IMR-90 (cell line): ENCODE measurements around the gene CACNA1D. TPM values are rescaled to one million over a fixed set of nuclear protein-coding genes. Genes with fewer than 3 reads are reported as not detected.

Experiments used
- ATAC-seq: fragments of 200-7000 bp; cut with Tn5 transposase; 2 replicates; pipeline ENCODE4 v1.9.1; 2020; ENCODE audit warnings: low read depth, mild to moderate bottlenecking, moderate library complexity
- BruUV-seq: library from RNA; stranded (reverse); fragments of 400-500 nt; replicated peaks from 2 replicates; lab custom pipeline; 2021; lab: Mats Ljungman, UMichigan
- CTCF ChIA-PET: fragments of 300-600 bp; formaldehyde crosslinking; extraction: SDS; loops from one replicate; lab custom pipeline; 2021; ENCODE audit warnings: antibody characterized with exemption; lab: Yijun Ruan, JAX
- POLR2A ChIA-PET: fragments of 300-600 bp; sonication (Branson Sonifier 250); formaldehyde crosslinking; loops from one replicate; lab custom pipeline; 2022; ENCODE audit warnings: antibody characterized with exemption; ENCODE audit not compliant: unreplicated experiment; lab: Charles Lee
- DNase-seq: peaks from one replicate; pipeline ENCODE4 v3.0.0; 2013
- H2AFZ ChIP-seq: replicated peaks from 2 replicates; pipeline ENCODE3; 2013; ENCODE audit warnings: low read length, mild to moderate bottlenecking; ENCODE audit not compliant: poor library complexity
- H2AK5ac ChIP-seq: 2 replicates; pipeline ENCODE4 v1.6.1; 2013; ENCODE audit warnings: low read depth, low read length, inconsistent platforms
- H2AK9ac ChIP-seq: replicated peaks from 2 replicates; pipeline ENCODE3; 2013; ENCODE audit warnings: mild to moderate bottlenecking, low read depth, low read length, moderate library complexity; ENCODE audit not compliant: poor library complexity
- H2BK120ac ChIP-seq: 2 replicates; pipeline ENCODE4 v1.6.1; 2013; ENCODE audit warnings: low read depth, low read length, inconsistent platforms
- H2BK15ac ChIP-seq: 3 replicates; pipeline ENCODE4 v1.6.1; 2013; ENCODE audit warnings: low read depth, low read length, inconsistent platforms
- H2BK20ac ChIP-seq: 2 replicates; pipeline ENCODE4 v1.6.1; 2013; ENCODE audit warnings: low read depth, mild to moderate bottlenecking, inconsistent platforms, low read length, moderate library complexity
- H2BK5ac ChIP-seq: 2 replicates; pipeline ENCODE4 v1.6.1; 2013; ENCODE audit warnings: mild to moderate bottlenecking, low read depth, low read length, inconsistent platforms; ENCODE audit not compliant: poor library complexity, severe bottlenecking
- H3K14ac ChIP-seq: replicated peaks from 2 replicates; pipeline ENCODE4 v1.6.1; 2013; ENCODE audit warnings: low read depth, low read length, inconsistent platforms
- H3K18ac ChIP-seq: 2 replicates; pipeline ENCODE4 v1.6.1; 2013; ENCODE audit warnings: low read depth, low read length, control low read depth
- H3K23ac ChIP-seq: 2 replicates; pipeline ENCODE4 v1.6.1; 2013; ENCODE audit warnings: low read depth, low read length, inconsistent platforms
- H3K27ac ChIP-seq: 2 replicates; pipeline ENCODE4 v1.5.1; 2013; ENCODE audit warnings: mild to moderate bottlenecking, control low read depth, low read length; ENCODE audit not compliant: insufficient read depth
- H3K27me3 ChIP-seq: 2 replicates; pipeline ENCODE4 v1.6.1; 2013; ENCODE audit warnings: low read length; ENCODE audit not compliant: control insufficient read depth, insufficient read depth
- H3K36me3 ChIP-seq: 2 replicates; pipeline ENCODE4 v1.6.1; 2013; ENCODE audit warnings: low read length, mixed read lengths; ENCODE audit not compliant: control insufficient read depth, insufficient read depth
- H3K4ac ChIP-seq: 2 replicates; pipeline ENCODE4 v1.6.1; 2013; ENCODE audit warnings: low read depth, low read length, inconsistent platforms
- H3K4me1 ChIP-seq: 2 replicates; pipeline ENCODE4 v1.6.1; 2013; ENCODE audit warnings: low read length, mixed read lengths; ENCODE audit not compliant: control insufficient read depth, insufficient read depth
- H3K4me2 ChIP-seq: 2 replicates; pipeline ENCODE4 v1.6.1; 2013; ENCODE audit warnings: low read depth, mild to moderate bottlenecking, control low read depth, low read length, moderate library complexity
- H3K4me3 ChIP-seq: 2 replicates; pipeline ENCODE4 v1.5.1; 2013; ENCODE audit warnings: low read depth, mild to moderate bottlenecking, control low read depth, low read length, moderate library complexity; ENCODE audit not compliant: insufficient read depth
- H3K56ac ChIP-seq: 2 replicates; pipeline ENCODE4 v1.6.1; 2013; ENCODE audit warnings: low read length, inconsistent platforms; ENCODE audit not compliant: insufficient read depth; ENCODE audit errors: extremely low read depth
- H3K79me1 ChIP-seq, 2 experiments: 2 replicates each; pipeline ENCODE4 v1.6.1; 2013; ENCODE audit warnings: low read length in 2 of 2, inconsistent platforms in 1 of 2, low read depth in 1 of 2
- H3K9ac ChIP-seq: 2 replicates; pipeline ENCODE4 v1.6.1; 2013; ENCODE audit warnings: low read depth, low read length, control low read depth
- H3K9me1 ChIP-seq: 2 replicates; pipeline ENCODE4 v1.6.1; 2013; ENCODE audit warnings: low read length, inconsistent platforms; ENCODE audit not compliant: insufficient read depth
- H3K9me3 ChIP-seq: 2 replicates; pipeline ENCODE4 v1.6.1; 2013; ENCODE audit warnings: low read length; ENCODE audit not compliant: control insufficient read depth, insufficient read depth
- H4K20me1 ChIP-seq: 2 replicates; pipeline ENCODE4 v1.6.1; 2013; ENCODE audit warnings: low read length, inconsistent platforms; ENCODE audit not compliant: insufficient read depth
- H4K5ac ChIP-seq: 2 replicates; pipeline ENCODE4 v1.6.1; 2013; ENCODE audit warnings: mild to moderate bottlenecking, low read depth, low read length, control low read depth
- H4K8ac ChIP-seq, 2 experiments: 2 replicates each; pipeline ENCODE4 v1.6.1; 2013; ENCODE audit warnings: low read depth in 2 of 2, low read length in 2 of 2, control low read depth in 1 of 2, inconsistent platforms in 1 of 2
- H4K91ac ChIP-seq: 2 replicates; pipeline ENCODE4 v1.6.1; 2013; ENCODE audit warnings: low read depth, low read length, inconsistent platforms; ENCODE audit not compliant: insufficient read depth
- BHLHE40 ChIP-seq: fragments of 150-350 bp; IDR thresholded peaks from 2 replicates; pipeline ENCODE4 v1.6.1; 2016; ENCODE audit warnings: mild to moderate bottlenecking, low read depth, low read length
- CEBPB ChIP-seq: IDR thresholded peaks from 2 replicates; pipeline ENCODE4 v1.6.1; 2012; ENCODE audit warnings: low read depth, low read length, improper control_type of control experiment
- CHD1 ChIP-seq: IDR thresholded peaks from 2 replicates; pipeline ENCODE4 v1.6.1; 2012; ENCODE audit warnings: low read depth, low read length, improper control_type of control experiment
- FOS ChIP-seq: fragments of 150-350 bp; IDR thresholded peaks from 2 replicates; pipeline ENCODE4 v1.6.1; 2016; ENCODE audit warnings: low read depth, low read length
- MAFK ChIP-seq: IDR thresholded peaks from 2 replicates; pipeline ENCODE4 v1.6.1; 2012; ENCODE audit warnings: low read depth, low read length, improper control_type of control experiment
- MAZ ChIP-seq: IDR thresholded peaks from 2 replicates; pipeline ENCODE4 v1.6.1; 2012; ENCODE audit warnings: low read depth, mild to moderate bottlenecking, low read length, improper control_type of control experiment, moderate library complexity, borderline replicate concordance
- MXI1 ChIP-seq: IDR thresholded peaks from 2 replicates; pipeline ENCODE4 v1.6.1; 2012; ENCODE audit warnings: low read depth, mild to moderate bottlenecking, low read length, moderate library complexity, borderline replicate concordance
- NFE2L2 ChIP-seq: fragments of 150-350 bp; IDR thresholded peaks from 2 replicates; pipeline ENCODE4 v1.6.1; 2016; ENCODE audit warnings: low read depth, mild to moderate bottlenecking, low read length
- POLR2A ChIP-seq: IDR thresholded peaks from 2 replicates; pipeline ENCODE4 v1.6.1; 2012; ENCODE audit warnings: mild to moderate bottlenecking, low read depth, low read length
- RAD21 ChIP-seq: IDR thresholded peaks from 2 replicates; pipeline ENCODE4 v1.6.1; 2012; ENCODE audit warnings: low read length, improper control_type of control experiment
- RCOR1 ChIP-seq: IDR thresholded peaks from 2 replicates; pipeline ENCODE4 v1.6.1; 2012; ENCODE audit warnings: mild to moderate bottlenecking, low read length, improper control_type of control experiment; ENCODE audit not compliant: insufficient replicate concordance
- RFX5 ChIP-seq: IDR thresholded peaks from 2 replicates; pipeline ENCODE4 v1.8.0; 2012; ENCODE audit warnings: low read depth, mild to moderate bottlenecking, low read length, moderate library complexity
- SMC3 ChIP-seq: fragments of 150-350 bp; IDR thresholded peaks from 2 replicates; pipeline ENCODE4 v1.6.1; 2016; ENCODE audit warnings: low read depth, mild to moderate bottlenecking, antibody characterized with exemption, low read length, moderate library complexity
- WGBS, 2 experiments: methylation state at CpG; one replicate each; pipeline versions ENCODE4 v1.1.5 to v1.1.7; 2013; ENCODE audit warnings: missing lambda C conversion rate in 2 of 2; ENCODE audit not compliant: insufficient read length in 1 of 2; ENCODE audit errors: extremely low coverage in 2 of 2; 5-methylcytosine and 5-hydroxymethylcytosine counted together
- dilution Hi-C: fragments of 300-500 bp; cut with HindIII; formaldehyde crosslinking; loops from one replicate; pipeline ENCODE4 v1.14.3; 2018; ENCODE audit warnings: low sequenced_read_pairs; ENCODE audit not compliant: unreplicated experiment
- in situ Hi-C: fragments of 300-500 bp; cut with MboI; formaldehyde crosslinking; loops from 3 replicates; pipeline ENCODE4 v1.14.3; 2019; ENCODE audit warnings: low sequenced_read_pairs, inconsistent platforms, mixed read lengths
- intact Hi-C: fragments of 100-400 bp; cut with micrococcal nuclease; formaldehyde crosslinking; loops from 2 replicates; pipeline ENCODE4 v1.10.0; 2022
- polyA plus RNA-seq, 3 experiments: library from polyadenylated mRNA; depleted of rRNA; stranded (reverse); fragments of >200 nt; gene quantifications; 2 replicates each; pipeline ENCODE4 v1.2.3, GENCODE V29; 2012; ENCODE audit warnings: low replicate concordance in 1 of 3
- total RNA-seq: library from RNA; depleted of rRNA; stranded (reverse); fragments of >200 nt; gene quantifications from 2 replicates; pipeline ENCODE4 v1.2.3, GENCODE V29; 2012
- TF ChIP-seq, protein P1 (sequence below): conservative IDR thresholded peaks from 2 replicates; pipeline ENCODE4 v1.5.1; 2012; ENCODE audit warnings: mild to moderate bottlenecking, low read depth, low read length, improper control_type of control experiment
- TF ChIP-seq, protein P2 (sequence below): fragments of 150-350 bp; IDR thresholded peaks from 2 replicates; pipeline ENCODE4 v1.6.1; 2017; ENCODE audit warnings: mild to moderate bottlenecking, antibody characterized with exemption, low read length, low read depth
- TF ChIP-seq, protein P3 (sequence below): fragments of 150-350 bp; IDR thresholded peaks from 2 replicates; pipeline ENCODE4 v1.6.1; 2016; ENCODE audit warnings: low read depth, mild to moderate bottlenecking, low read length, moderate library complexity, borderline replicate concordance

The CACNA1D gene
- total and polyA plus RNA-seq, 2 of the 4 experiments (the other 2 are of a cell fraction), result 0.07 TPM; not detected in 1

DNA sequence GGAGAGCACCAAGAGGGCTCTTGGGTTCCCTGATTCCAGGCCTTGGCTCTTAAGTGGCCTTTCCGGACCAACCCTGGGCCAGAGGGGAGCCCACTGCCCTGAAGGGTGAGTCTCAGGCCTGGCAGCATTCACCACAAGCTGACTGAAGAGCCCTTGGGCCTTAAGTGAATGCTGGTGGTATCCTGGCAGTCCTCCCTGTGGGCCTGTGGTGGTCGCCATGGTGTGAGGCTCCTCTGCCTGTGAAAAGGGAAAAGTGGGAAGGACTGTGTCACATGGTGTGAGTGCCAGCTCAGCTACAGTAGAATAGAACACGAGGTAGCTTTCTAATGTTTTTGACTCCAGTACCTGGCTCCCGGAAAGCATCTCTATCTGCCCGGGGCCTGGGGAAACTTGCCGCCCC is 336.5 kb downstream of the CACNA1D start:
- Histone ChIP-seq H4K91ac (no peak overlapping the region), H4K20me1 (no peaks in the 10 kb centered on the region), H3K18ac (no peak overlapping the region), H2AFZ (no peak overlapping the region), H2BK15ac (no peak overlapping the region), H2BK20ac (no peak overlapping the region), H3K4me3 (no peak overlapping the region), H3K27ac (no peak overlapping the region), H2BK120ac (no peak overlapping the region), H3K9me3 (no peaks in the 10 kb centered on the region), H4K8ac (no peak overlapping the region), H3K14ac (no peak overlapping the region), H3K9me1 (no peaks in the 10 kb centered on the region), H3K79me1 (no peaks in the 10 kb centered on the region), H2BK5ac (no peak overlapping the region), H3K4ac (no peak overlapping the region), H2AK5ac (no peak overlapping the region), H2AK9ac (no peak overlapping the region), H4K5ac (no peak overlapping the region), H3K9ac (no peak overlapping the region), H3K36me3 (no peaks in the 10 kb centered on the region), H3K23ac (no peak overlapping the region), H3K27me3 (no peaks in the 10 kb centered on the region), H3K4me2 (no peak overlapping the region), H3K4me1 (no peaks in the 10 kb centered on the region), H3K56ac (no peak overlapping the region)
- BruUV-seq, result no TSS peak
- ATAC-seq, result no peak
- ChIA-PET POLR2A (no interaction called here), CTCF (no interaction called here)
- in situ Hi-C loops (no loop called here), dilution Hi-C loops (no loop called here), intact Hi-C loops (no loop called here)
- no peak for DNase-seq
- 0% methylated on average over 1 of the region's 6 CpGs; no CpG with 5 or more reads in 1 of the 2 experiments for WGBS, 2 experiments
- TF ChIP-seq CEBPB (no peak), POLR2A (no peak), FOS (no peak), MAFK (no peak), RAD21 (no peak), MAZ (no peak), SMC3 (no peak), CHD1 (no peak), BHLHE40 (no peak), MXI1 (no peak), RFX5 (no peak), NFE2L2 (no peak), RCOR1 (no peak)
- TF ChIP-seq, protein P1, sequence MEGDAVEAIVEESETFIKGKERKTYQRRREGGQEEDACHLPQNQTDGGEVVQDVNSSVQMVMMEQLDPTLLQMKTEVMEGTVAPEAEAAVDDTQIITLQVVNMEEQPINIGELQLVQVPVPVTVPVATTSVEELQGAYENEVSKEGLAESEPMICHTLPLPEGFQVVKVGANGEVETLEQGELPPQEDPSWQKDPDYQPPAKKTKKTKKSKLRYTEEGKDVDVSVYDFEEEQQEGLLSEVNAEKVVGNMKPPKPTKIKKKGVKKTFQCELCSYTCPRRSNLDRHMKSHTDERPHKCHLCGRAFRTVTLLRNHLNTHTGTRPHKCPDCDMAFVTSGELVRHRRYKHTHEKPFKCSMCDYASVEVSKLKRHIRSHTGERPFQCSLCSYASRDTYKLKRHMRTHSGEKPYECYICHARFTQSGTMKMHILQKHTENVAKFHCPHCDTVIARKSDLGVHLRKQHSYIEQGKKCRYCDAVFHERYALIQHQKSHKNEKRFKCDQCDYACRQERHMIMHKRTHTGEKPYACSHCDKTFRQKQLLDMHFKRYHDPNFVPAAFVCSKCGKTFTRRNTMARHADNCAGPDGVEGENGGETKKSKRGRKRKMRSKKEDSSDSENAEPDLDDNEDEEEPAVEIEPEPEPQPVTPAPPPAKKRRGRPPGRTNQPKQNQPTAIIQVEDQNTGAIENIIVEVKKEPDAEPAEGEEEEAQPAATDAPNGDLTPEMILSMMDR, result no peak
- TF ChIP-seq, protein P2, sequence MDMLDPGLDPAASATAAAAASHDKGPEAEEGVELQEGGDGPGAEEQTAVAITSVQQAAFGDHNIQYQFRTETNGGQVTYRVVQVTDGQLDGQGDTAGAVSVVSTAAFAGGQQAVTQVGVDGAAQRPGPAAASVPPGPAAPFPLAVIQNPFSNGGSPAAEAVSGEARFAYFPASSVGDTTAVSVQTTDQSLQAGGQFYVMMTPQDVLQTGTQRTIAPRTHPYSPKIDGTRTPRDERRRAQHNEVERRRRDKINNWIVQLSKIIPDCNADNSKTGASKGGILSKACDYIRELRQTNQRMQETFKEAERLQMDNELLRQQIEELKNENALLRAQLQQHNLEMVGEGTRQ, result no peak
- TF ChIP-seq, protein P3, sequence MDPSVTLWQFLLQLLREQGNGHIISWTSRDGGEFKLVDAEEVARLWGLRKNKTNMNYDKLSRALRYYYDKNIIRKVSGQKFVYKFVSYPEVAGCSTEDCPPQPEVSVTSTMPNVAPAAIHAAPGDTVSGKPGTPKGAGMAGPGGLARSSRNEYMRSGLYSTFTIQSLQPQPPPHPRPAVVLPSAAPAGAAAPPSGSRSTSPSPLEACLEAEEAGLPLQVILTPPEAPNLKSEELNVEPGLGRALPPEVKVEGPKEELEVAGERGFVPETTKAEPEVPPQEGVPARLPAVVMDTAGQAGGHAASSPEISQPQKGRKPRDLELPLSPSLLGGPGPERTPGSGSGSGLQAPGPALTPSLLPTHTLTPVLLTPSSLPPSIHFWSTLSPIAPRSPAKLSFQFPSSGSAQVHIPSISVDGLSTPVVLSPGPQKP, result no peak
